Measurements from ENCODE around the gene SOX6. TPM values are rescaled to one million over a fixed set of nuclear protein-coding genes. Genes with fewer than 3 reads are reported as not detected.

The SOX6 gene
- total RNA-seq, 1 experiment from 2014 or later: not detected

DNA sequence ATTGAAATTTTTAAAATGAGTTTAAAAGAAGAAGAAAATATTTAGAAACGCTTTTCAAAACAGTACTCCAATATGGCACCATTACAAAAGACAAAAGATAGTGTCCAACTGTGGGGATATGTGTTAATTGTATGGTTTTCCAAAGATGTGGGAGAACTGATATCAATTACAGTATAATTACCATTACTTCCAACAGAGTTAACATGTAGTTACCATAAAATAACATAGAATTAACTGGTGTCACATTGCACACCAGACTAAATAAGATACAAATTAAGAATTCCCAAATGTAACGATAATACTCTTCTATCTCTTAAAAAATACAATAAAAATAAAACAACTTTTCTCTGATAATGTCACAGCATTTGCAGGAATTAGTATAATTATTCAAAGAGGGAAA is 329.5 kb downstream of the SOX6 start:
- H3K79me1 ChIP-seq (ENCODE audit: insufficient read depth, low read depth, low read length, poor library complexity, severe bottlenecking): no peaks in the 10 kb centered on the region
- Mint-ChIP-seq H3K27me3 (ENCODE audit: low read depth) (no peaks in the 10 kb centered on the region; the same call in 1 of the 2 replicates), H3K4me1 (peaks cover 11% of the 10 kb centered on the region in 2 experiments), H3K27ac (no peak overlapping the region), H3K36me3 (ENCODE audit: insufficient read depth in 1 of 3, low read depth in 3 of 3) (no peaks in the 10 kb centered on the region), H3K4me3 (no peak overlapping the region), H3K9me3 (no peaks in the 10 kb centered on the region)
- no peak overlapping the region for H4K5ac ChIP-seq (ENCODE audit: insufficient read length, low read depth, low read length)
- H3K56ac ChIP-seq (ENCODE audit: insufficient read length, low read depth, low read length): no peak overlapping the region
- H3K14ac ChIP-seq (ENCODE audit: insufficient read depth, low read length): no peak overlapping the region
- H2BK20ac ChIP-seq (ENCODE audit: low read depth, low read length, poor library complexity, severe bottlenecking): no peak overlapping the region
- no peak overlapping the region for H2AFZ ChIP-seq (ENCODE audit: low read length)
- no peak overlapping the region for H4K91ac ChIP-seq (ENCODE audit: insufficient read length, low read depth, low read length)
- H2BK12ac ChIP-seq (ENCODE audit: insufficient read length, low read depth, low read length): no peak overlapping the region
- no peaks in the 10 kb centered on the region for H3K9me3 ChIP-seq (ENCODE audit: control insufficient read depth, low read depth, low read length)
- no peak overlapping the region for H3K4me2 ChIP-seq (ENCODE audit: insufficient read depth, insufficient read length, low read length)
- H3K4me1 ChIP-seq (ENCODE audit: insufficient read depth, low read length): no peaks in the 10 kb centered on the region
- no peak overlapping the region for H3K23ac ChIP-seq (ENCODE audit: insufficient read length, low read depth, low read length)
- H3K9ac ChIP-seq (ENCODE audit: extremely low read depth, insufficient read length, low read length): no peak overlapping the region
- 100% methylated on average over 1 of the region's 2 CpGs for WGBS (ENCODE audit: extremely low coverage, insufficient read length, low lambda C conversion rate)
- no peak for DNase-seq
- no peak overlapping the region for H2BK15ac ChIP-seq (ENCODE audit: low read depth, low read length)
- no peaks in the 10 kb centered on the region for H3K27me3 ChIP-seq (ENCODE audit: insufficient read depth, low read length)
- H3K27ac ChIP-seq (ENCODE audit: insufficient read length, low read depth, low read length): no peak overlapping the region
- H4K8ac ChIP-seq (replicated peaks; ENCODE audit: insufficient read length, low read depth, low read length): no peak overlapping the region
- H3K23me2 ChIP-seq (ENCODE audit: insufficient read length, low read depth, low read length, poor library complexity, severe bottlenecking): no peaks in the 10 kb centered on the region
- H3K18ac ChIP-seq (ENCODE audit: insufficient read length, low read depth, low read length): no peak overlapping the region
- no peaks in the 10 kb centered on the region for H3K79me2 ChIP-seq (ENCODE audit: insufficient read depth, low read length)
- TF ChIP-seq, protein P1, sequence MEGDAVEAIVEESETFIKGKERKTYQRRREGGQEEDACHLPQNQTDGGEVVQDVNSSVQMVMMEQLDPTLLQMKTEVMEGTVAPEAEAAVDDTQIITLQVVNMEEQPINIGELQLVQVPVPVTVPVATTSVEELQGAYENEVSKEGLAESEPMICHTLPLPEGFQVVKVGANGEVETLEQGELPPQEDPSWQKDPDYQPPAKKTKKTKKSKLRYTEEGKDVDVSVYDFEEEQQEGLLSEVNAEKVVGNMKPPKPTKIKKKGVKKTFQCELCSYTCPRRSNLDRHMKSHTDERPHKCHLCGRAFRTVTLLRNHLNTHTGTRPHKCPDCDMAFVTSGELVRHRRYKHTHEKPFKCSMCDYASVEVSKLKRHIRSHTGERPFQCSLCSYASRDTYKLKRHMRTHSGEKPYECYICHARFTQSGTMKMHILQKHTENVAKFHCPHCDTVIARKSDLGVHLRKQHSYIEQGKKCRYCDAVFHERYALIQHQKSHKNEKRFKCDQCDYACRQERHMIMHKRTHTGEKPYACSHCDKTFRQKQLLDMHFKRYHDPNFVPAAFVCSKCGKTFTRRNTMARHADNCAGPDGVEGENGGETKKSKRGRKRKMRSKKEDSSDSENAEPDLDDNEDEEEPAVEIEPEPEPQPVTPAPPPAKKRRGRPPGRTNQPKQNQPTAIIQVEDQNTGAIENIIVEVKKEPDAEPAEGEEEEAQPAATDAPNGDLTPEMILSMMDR (conservative IDR thresholded peaks at IDR 0.05): no peak
- H4K20me1 ChIP-seq (ENCODE audit: control insufficient read depth, insufficient read depth, insufficient read length): no peaks in the 10 kb centered on the region
- H2AK5ac ChIP-seq (ENCODE audit: insufficient read length, low read length): no peak overlapping the region
- no peak overlapping the region for H2BK120ac ChIP-seq (ENCODE audit: low read depth, low read length, poor library complexity, severe bottlenecking)
- no peak overlapping the region for H2BK5ac ChIP-seq (ENCODE audit: insufficient read length, low read length)
- no peak overlapping the region for H3K4ac ChIP-seq (ENCODE audit: low read depth, low read length)
- H3T11ph ChIP-seq (ENCODE audit: low read length): no peak overlapping the region
